Astrocyte (in vitro differentiated cells and primary cell): Measurements from ENCODE around the gene JAZF1. TPM values are rescaled to one million over a fixed set of nuclear protein-coding genes. Genes with fewer than 3 reads are reported as not detected.

Source experiments
- DNase-seq: peaks from one replicate; pipeline ENCODE4 v3.0.0-alpha.2; 2010; ENCODE audit warnings: low read depth
- FAIRE-seq: peaks from 2 replicates; lab custom pipeline; 2011; peaks lifted over from hg19 to GRCh38; lab: Jason Lieb, UNC
- H2AFZ ChIP-seq: 2 replicates; pipeline ENCODE4 v1.6.0; 2012; ENCODE audit warnings: low read depth, low read length, inconsistent platforms
- H3K27ac ChIP-seq: 2 replicates; pipeline ENCODE4 v1.5.1; 2011; ENCODE audit warnings: low read depth, low read length, inconsistent platforms
- H3K27me3 ChIP-seq: 2 replicates; pipeline ENCODE4 v1.6.0; 2011; ENCODE audit warnings: low read length, inconsistent platforms; ENCODE audit not compliant: insufficient read depth
- H3K36me3 ChIP-seq: 2 replicates; pipeline ENCODE4 v1.5.1; 2011; ENCODE audit warnings: low read length, inconsistent platforms; ENCODE audit not compliant: insufficient read depth
- H3K4me1 ChIP-seq: 2 replicates; pipeline ENCODE4 v1.5.1; 2011; ENCODE audit warnings: low read length, inconsistent platforms; ENCODE audit not compliant: insufficient read depth
- H3K4me2 ChIP-seq: 2 replicates; pipeline ENCODE4 v1.6.0; 2012; ENCODE audit warnings: low read length, inconsistent platforms
- H3K4me3 ChIP-seq: 2 replicates; pipeline ENCODE4 v1.5.1; 2011; ENCODE audit warnings: low read depth, mild to moderate bottlenecking, low read length, inconsistent platforms; ENCODE audit not compliant: insufficient read depth
- H3K79me2 ChIP-seq: 2 replicates; pipeline ENCODE4 v1.6.0; 2012; ENCODE audit warnings: mild to moderate bottlenecking, low read length, inconsistent platforms; ENCODE audit not compliant: insufficient read depth
- H3K9ac ChIP-seq: 2 replicates; pipeline ENCODE4 v1.6.0; 2012; ENCODE audit warnings: mild to moderate bottlenecking, low read length, inconsistent platforms
- H3K9me3 ChIP-seq: 2 replicates; pipeline ENCODE4 v1.5.1; 2012; ENCODE audit warnings: low read depth, mild to moderate bottlenecking, low read length, inconsistent platforms; ENCODE audit not compliant: insufficient read depth
- H4K20me1 ChIP-seq: 2 replicates; pipeline ENCODE4 v1.6.0; 2012; ENCODE audit warnings: low read length, inconsistent platforms; ENCODE audit not compliant: insufficient read depth
- H3K27ac Mint-ChIP-seq: one replicate; pipeline ENCODE4 v1.8.0; 2021; ENCODE audit warnings: mild to moderate bottlenecking, mixed read lengths; ENCODE audit not compliant: unreplicated experiment
- H3K27me3 Mint-ChIP-seq: one replicate; pipeline ENCODE4 v1.8.0; 2021; ENCODE audit warnings: low read depth, mixed read lengths; ENCODE audit not compliant: unreplicated experiment
- H3K36me3 Mint-ChIP-seq: one replicate; pipeline ENCODE4 v1.8.0; 2021; ENCODE audit warnings: low read depth, mixed read lengths; ENCODE audit not compliant: unreplicated experiment
- H3K4me1 Mint-ChIP-seq: one replicate; pipeline ENCODE4 v1.8.0; 2021; ENCODE audit warnings: low read depth, mixed read lengths; ENCODE audit not compliant: unreplicated experiment
- H3K4me3 Mint-ChIP-seq: one replicate; pipeline ENCODE4 v1.8.0; 2021; ENCODE audit warnings: mild to moderate bottlenecking, moderate library complexity, mixed read lengths; ENCODE audit not compliant: unreplicated experiment
- H3K9me3 Mint-ChIP-seq: one replicate; pipeline ENCODE4 v1.8.0; 2021; ENCODE audit warnings: mild to moderate bottlenecking, mixed read lengths; ENCODE audit not compliant: unreplicated experiment
- CTCF ChIP-seq: IDR thresholded peaks from 2 replicates; pipeline ENCODE4 v1.5.1; 2011; ENCODE audit warnings: low read depth, mild to moderate bottlenecking, inconsistent platforms, low read length, moderate library complexity; ENCODE audit not compliant: insufficient read depth
- EZH2 ChIP-seq: IDR thresholded peaks from 2 replicates; pipeline ENCODE4 v1.6.1; 2012; ENCODE audit warnings: mild to moderate bottlenecking, low read length, inconsistent platforms; ENCODE audit not compliant: insufficient read depth
- total RNA-seq: library from RNA; stranded (reverse); gene quantifications from 2 replicates; pipeline ENCODE4 v1.2.1, GENCODE V29; 2021

Gene JAZF1
- total RNA-seq, 1 donor from 2014 or later, result 20.1 TPM

- H3K4me1 Mint-ChIP-seq, result peaks cover 12% of the 10 kb centered on the region
Observed at GRCh38 chr7:27958933-27959548, 221.6 kb downstream of the JAZF1 start.

GRCh38 chr7:27955596-27955995 is 225.0 kb downstream of the JAZF1 start:
- H3K4me1 Mint-ChIP-seq, result peaks cover 26% of the 10 kb centered on the region
- no peak overlapping the region for H3K27ac Mint-ChIP-seq
- Histone ChIP-seq H3K27me3 (no peaks in the 10 kb centered on the region), H3K4me3 (no peak overlapping the region), H3K27ac (no peak overlapping the region), H3K4me2 (no peak overlapping the region), H2AFZ (no peak overlapping the region), H3K36me3 (no peaks in the 10 kb centered on the region), H3K4me1 (no peaks in the 10 kb centered on the region), H3K9me3 (no peaks in the 10 kb centered on the region), H3K79me2 (no peaks in the 10 kb centered on the region), H4K20me1 (peaks cover 20% of the 10 kb centered on the region), H3K9ac (no peak overlapping the region)
- no peaks in the 10 kb centered on the region for H3K27me3 Mint-ChIP-seq
- H3K9me3 Mint-ChIP-seq, result no peaks in the 10 kb centered on the region
- peaks cover 4% of the 10 kb centered on the region for H3K36me3 Mint-ChIP-seq
- TF ChIP-seq CTCF, result no peak
- H3K4me3 Mint-ChIP-seq, result no peak overlapping the region
- DNase-seq (no peak), FAIRE-seq (no peak)

More at GRCh38 chr7:27958933-27959548, 221.6 kb downstream of the JAZF1 start:
- Histone ChIP-seq H3K27ac (no peak overlapping the region), H3K4me2 (no peak overlapping the region), H3K4me1 (no peaks in the 10 kb centered on the region), H3K27me3 (no peaks in the 10 kb centered on the region), H3K9me3 (no peaks in the 10 kb centered on the region), H2AFZ (no peak overlapping the region), H3K79me2 (no peaks in the 10 kb centered on the region), H3K9ac (no peak overlapping the region), H4K20me1 (peaks cover 21% of the 10 kb centered on the region), H3K4me3 (no peak overlapping the region), H3K36me3 (no peaks in the 10 kb centered on the region)
- TF ChIP-seq CTCF (no peak), EZH2 (no peak)
- H3K9me3 Mint-ChIP-seq, result no peaks in the 10 kb centered on the region
- DNase-seq, result no peak
- H3K4me3 Mint-ChIP-seq, result no peak overlapping the region
- peaks cover 5% of the 10 kb centered on the region for H3K36me3 Mint-ChIP-seq
- no peaks in the 10 kb centered on the region for H3K27me3 Mint-ChIP-seq
- no peak overlapping the region for H3K27ac Mint-ChIP-seq
- no peak for FAIRE-seq

GRCh38 chr7:27955011-27955410 is 225.6 kb downstream of the JAZF1 start:
- no peak for TF ChIP-seq CTCF
- no peak for TF ChIP-seq EZH2
- no peaks in the 10 kb centered on the region for H3K9me3 Mint-ChIP-seq
- FAIRE-seq, result no peak

More at GRCh38 chr7:27955011-27955410, 225.6 kb downstream of the JAZF1 start:
- Histone ChIP-seq H3K36me3 (no peaks in the 10 kb centered on the region), H3K4me2 (no peak overlapping the region), H4K20me1 (peaks cover 16% of the 10 kb centered on the region), H3K4me3 (no peak overlapping the region), H3K27me3 (no peaks in the 10 kb centered on the region), H2AFZ (no peak overlapping the region), H3K9me3 (no peaks in the 10 kb centered on the region), H3K4me1 (no peaks in the 10 kb centered on the region), H3K27ac (no peak overlapping the region), H3K9ac (no peak overlapping the region), H3K79me2 (no peaks in the 10 kb centered on the region)
- no peak overlapping the region for H3K4me3 Mint-ChIP-seq
- peak; percentile 8 for DNase-seq
- no peaks in the 10 kb centered on the region for H3K27me3 Mint-ChIP-seq
- H3K36me3 Mint-ChIP-seq, result peaks cover 4% of the 10 kb centered on the region
- no peak overlapping the region for H3K27ac Mint-ChIP-seq
- H3K4me1 Mint-ChIP-seq, result peaks cover 24% of the 10 kb centered on the region
